ENCODE measurements around the gene SIGLEC9.
"Not testable (repeated sequence)": the region's sequence is repeated elsewhere in the genome, so short reads cannot be mapped to it uniquely, and the experiment has no call there.

SIGLEC9 gene

GRCh38 chr19:51166846-51167490 is 42.3 kb downstream of the SIGLEC9 start:
- Mint-ChIP-seq H3K27me3 (peaks cover 7% of the 10 kb centered on the region), H3K4me1 (peaks cover 33% of the 10 kb centered on the region), H3K4me3 (peak overlapping the region; percentile 45), H3K36me3 (no peaks in the 10 kb centered on the region), H3K9me3 (no peaks in the 10 kb centered on the region), H3K27ac (peak overlapping the region; percentile 47)

DNA sequence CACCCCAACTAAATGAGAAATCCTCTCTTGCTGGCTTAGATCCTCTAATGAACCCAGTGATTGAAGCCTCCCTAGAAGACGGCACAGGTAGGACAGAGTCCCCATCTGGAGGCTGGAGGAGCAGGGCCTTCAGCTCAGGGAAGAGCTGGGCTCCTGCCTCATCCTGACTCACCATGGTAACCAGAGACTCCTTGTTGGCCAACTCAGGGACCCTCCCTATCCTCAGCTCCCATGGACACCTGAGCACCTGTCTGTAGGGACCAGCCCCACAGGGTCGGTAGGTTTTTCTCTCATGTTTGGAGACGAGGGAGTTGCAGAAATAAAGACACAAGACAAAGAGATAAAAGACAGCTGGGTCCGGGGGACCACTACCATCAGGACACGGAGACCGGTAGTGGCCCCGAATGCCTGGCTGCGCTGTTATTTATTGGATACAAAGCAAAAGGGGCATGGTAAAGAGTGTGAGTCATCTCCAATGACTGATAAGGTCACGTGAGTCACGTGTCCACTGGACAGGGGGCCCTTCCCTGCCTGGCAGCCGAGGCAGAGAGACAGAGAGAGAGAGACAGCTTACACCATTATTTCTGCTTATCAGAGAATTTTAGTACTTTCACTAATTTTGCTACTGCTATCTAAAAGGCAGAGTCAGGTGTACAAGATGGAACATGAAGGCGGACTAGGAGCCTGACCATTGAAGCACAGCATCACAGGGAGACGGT is 44.0 kb downstream of the SIGLEC9 start:
- Mint-ChIP-seq H3K4me1 (peaks cover 33% of the 10 kb centered on the region), H3K36me3 (no peaks in the 10 kb centered on the region), H3K9me3 (no peaks in the 10 kb centered on the region), H3K27ac (no peak overlapping the region), H3K4me3 (no peak overlapping the region), H3K27me3 (peaks cover 7% of the 10 kb centered on the region)

DNA sequence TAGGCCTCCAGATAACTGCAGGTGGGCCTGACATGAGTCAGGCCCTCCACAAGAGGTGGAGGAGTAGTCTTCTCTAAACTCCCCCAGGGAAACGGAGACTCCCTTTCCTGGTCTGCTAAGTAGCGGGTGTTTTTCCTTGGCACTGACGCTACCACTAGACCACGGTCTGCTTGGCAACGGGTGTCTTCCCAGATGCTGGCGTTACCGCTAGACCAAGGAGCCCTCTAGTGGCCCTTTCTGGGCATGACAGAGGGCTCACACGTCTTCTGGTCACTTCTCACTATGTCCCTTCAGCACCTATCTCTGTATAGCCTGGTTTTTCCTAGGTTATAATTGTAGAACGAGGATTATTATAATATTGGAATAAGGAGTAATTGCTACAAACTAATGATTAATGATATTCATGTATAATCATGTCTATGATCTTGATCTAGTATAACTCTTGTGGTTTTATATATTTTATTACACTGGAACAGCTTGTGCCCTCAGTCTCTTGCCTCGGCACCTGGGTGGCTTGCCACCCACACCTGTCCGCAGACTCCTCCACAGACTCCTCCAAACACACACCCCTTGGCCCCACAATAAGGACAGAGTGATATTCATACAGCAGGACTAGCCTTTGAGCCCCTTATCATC is 44.7 kb downstream of the SIGLEC9 start:
- H3K27ac Mint-ChIP-seq, H3K27me3 Mint-ChIP-seq, H3K9me3 Mint-ChIP-seq, H3K4me3 Mint-ChIP-seq, H3K36me3 Mint-ChIP-seq: not testable (repeated sequence)
- peaks cover 33% of the 10 kb centered on the region for H3K4me1 Mint-ChIP-seq

- no peaks in the 10 kb centered on the region for H3K36me3 Mint-ChIP-seq
- H3K4me1 Mint-ChIP-seq, result peaks cover 25% of the 10 kb centered on the region
- H3K27me3 Mint-ChIP-seq, result peaks cover 7% of the 10 kb centered on the region
Measured at GRCh38 chr19:51172223-51172622, 47.5 kb downstream of the SIGLEC9 start.

DNA sequence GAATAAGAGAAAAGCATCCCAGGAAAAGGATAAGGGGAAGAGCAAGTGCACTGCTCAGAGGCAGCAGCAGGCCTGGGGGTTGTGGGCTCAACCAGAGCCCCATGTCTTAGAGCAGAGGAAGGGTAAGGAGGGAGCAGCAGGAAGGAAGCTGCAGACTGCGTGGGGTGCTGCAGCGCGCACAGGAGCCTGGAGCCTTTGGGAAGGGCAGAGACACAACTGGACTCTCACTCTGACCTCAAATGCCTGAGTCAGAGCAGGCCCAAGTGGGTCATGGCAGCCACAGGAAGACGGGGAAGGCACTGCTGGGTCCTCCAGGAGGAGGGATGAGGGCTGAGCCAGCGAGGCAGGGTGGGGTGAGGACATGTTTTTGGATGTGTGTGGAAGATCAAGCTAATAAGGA is 49.0 kb downstream of the SIGLEC9 start:
- Mint-ChIP-seq H3K27ac (no peak overlapping the region), H3K27me3 (peaks cover 7% of the 10 kb centered on the region), H3K9me3 (no peaks in the 10 kb centered on the region), H3K36me3 (no peaks in the 10 kb centered on the region), H3K4me1 (peaks cover 12% of the 10 kb centered on the region), H3K4me3 (no peak overlapping the region)

More at GRCh38 chr19:51172223-51172622, 47.5 kb downstream of the SIGLEC9 start:
- Mint-ChIP-seq H3K9me3 (no peaks in the 10 kb centered on the region), H3K27ac (no peak overlapping the region), H3K4me3 (no peak overlapping the region)

DNA sequence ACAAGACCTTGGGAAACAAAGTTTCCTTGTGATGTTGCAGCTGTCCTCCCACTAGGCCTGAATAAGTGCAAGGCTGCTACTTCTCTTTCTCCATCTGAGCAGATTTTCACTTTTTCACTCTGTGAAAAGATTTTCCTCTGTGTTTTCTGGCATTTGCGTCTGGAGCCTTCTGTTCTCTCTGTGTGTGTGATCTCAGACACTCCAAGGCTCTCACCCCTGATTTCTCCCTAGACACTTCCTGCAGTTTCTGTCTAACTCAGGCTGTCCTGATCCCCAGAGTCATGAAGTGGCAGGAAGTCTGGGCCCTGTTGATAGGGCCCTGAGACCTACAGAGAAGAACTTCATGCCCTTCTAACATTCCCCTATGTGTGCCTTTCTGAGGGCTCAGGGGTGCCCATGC is 54.5 kb downstream of the SIGLEC9 start:
- Mint-ChIP-seq H3K27ac (no peak overlapping the region), H3K4me3 (no peak overlapping the region), H3K36me3 (no peaks in the 10 kb centered on the region), H3K27me3 (peaks cover 5% of the 10 kb centered on the region), H3K4me1 (no peaks in the 10 kb centered on the region), H3K9me3 (no peaks in the 10 kb centered on the region)
